WERI-Rb-1 (cell line): ENCODE measurements around the gene HIF3A.

Experiments
- DNase-seq: peaks from one replicate; pipeline ENCODE4 v3.0.0-alpha.2; 2020
- H3K27ac ChIP-seq: fragments of 250-450 bp; sonication (Bioruptor Pico); 2 replicates; pipeline ENCODE4 v1.5.1; 2020; ENCODE audit warnings: mild to moderate bottlenecking, moderate library complexity
- H3K27me3 ChIP-seq: fragments of 250-450 bp; sonication (Bioruptor Pico); 2 replicates; pipeline ENCODE4 v1.5.1; 2021; ENCODE audit warnings: mild to moderate bottlenecking, low read depth, moderate library complexity; ENCODE audit not compliant: insufficient read depth, severe bottlenecking
- H3K36me3 ChIP-seq: fragments of 250-450 bp; sonication (Bioruptor Pico); 2 replicates; pipeline ENCODE4 v1.5.1; 2020; ENCODE audit warnings: mild to moderate bottlenecking, moderate library complexity
- H3K4me3 ChIP-seq: 2 replicates; pipeline ENCODE4 v1.5.1; 2011; ENCODE audit warnings: low read depth, mild to moderate bottlenecking, control low read depth, low read length
- H3K9me3 ChIP-seq: fragments of 250-450 bp; sonication (Bioruptor Pico); 2 replicates; pipeline ENCODE4 v1.5.1; 2021; ENCODE audit warnings: mild to moderate bottlenecking, moderate library complexity; ENCODE audit not compliant: severe bottlenecking
- TF ChIP-seq, protein P1 (sequence below): IDR thresholded peaks from 2 replicates; pipeline ENCODE4 v1.5.1; 2011; ENCODE audit warnings: low read depth, mild to moderate bottlenecking, control low read depth, inconsistent platforms, low read length

Gene HIF3A

DNA sequence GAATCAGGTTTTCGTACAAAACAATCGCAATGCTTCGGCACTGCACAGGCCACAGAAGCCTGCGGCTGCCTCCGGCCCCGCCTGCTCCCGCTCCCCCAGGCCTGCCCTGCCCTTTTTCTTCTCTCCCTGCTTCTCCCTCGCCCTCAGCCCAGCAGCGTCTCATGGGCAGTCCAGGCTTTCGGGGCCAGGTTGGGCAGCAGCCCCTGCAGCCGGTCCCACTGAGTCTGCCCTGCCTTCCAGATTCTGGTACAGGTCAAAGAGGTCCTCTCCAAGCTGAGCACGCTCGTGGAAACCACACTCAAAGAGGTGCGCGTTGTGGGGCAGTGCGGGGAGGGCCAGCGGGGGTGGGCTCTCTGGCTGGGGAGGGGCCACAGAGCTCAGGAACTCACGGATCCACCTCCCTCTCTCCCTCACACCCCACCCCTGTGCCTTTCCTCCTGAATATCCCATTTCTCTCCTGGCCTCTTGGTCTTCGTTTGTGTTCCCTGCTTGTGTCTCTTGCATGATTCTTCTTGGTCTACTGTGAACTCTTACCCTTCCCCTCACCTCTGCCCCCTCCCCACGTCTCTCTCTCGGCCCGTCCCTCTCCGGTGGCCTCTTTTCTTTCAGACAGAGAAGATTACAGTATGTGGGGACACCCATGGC lies 86.5 kb downstream of the HIF3A start:
- peaks cover 86% of the 10 kb centered on the region for H3K36me3 ChIP-seq
- no peaks in the 10 kb centered on the region for H3K9me3 ChIP-seq
- H3K27me3 ChIP-seq = no peaks in the 10 kb centered on the region
- H3K27ac ChIP-seq = peak overlapping the region; percentile 89
- no peak overlapping the region for H3K4me3 ChIP-seq
- TF ChIP-seq, protein P1, sequence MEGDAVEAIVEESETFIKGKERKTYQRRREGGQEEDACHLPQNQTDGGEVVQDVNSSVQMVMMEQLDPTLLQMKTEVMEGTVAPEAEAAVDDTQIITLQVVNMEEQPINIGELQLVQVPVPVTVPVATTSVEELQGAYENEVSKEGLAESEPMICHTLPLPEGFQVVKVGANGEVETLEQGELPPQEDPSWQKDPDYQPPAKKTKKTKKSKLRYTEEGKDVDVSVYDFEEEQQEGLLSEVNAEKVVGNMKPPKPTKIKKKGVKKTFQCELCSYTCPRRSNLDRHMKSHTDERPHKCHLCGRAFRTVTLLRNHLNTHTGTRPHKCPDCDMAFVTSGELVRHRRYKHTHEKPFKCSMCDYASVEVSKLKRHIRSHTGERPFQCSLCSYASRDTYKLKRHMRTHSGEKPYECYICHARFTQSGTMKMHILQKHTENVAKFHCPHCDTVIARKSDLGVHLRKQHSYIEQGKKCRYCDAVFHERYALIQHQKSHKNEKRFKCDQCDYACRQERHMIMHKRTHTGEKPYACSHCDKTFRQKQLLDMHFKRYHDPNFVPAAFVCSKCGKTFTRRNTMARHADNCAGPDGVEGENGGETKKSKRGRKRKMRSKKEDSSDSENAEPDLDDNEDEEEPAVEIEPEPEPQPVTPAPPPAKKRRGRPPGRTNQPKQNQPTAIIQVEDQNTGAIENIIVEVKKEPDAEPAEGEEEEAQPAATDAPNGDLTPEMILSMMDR = no peak
- no peak for DNase-seq

GRCh38 chr19:46383846-46384245 lies 87.0 kb downstream of the HIF3A start:
- no peaks in the 10 kb centered on the region for H3K27me3 ChIP-seq
- DNase-seq = no peak
- H3K9me3 ChIP-seq = no peaks in the 10 kb centered on the region
- H3K27ac ChIP-seq = peak overlapping the region; percentile 89
- H3K36me3 ChIP-seq = peaks cover 88% of the 10 kb centered on the region
- H3K4me3 ChIP-seq = no peak overlapping the region
- TF ChIP-seq, protein P1 = no peak

- Histone ChIP-seq H3K9me3 (no peaks in the 10 kb centered on the region), H3K27me3 (no peaks in the 10 kb centered on the region), H3K36me3 (peaks cover 88% of the 10 kb centered on the region), H3K27ac (peak overlapping the region; percentile 89), H3K4me3 (no peak overlapping the region)
- TF ChIP-seq, protein P1 = no peak
- peak; percentile 92 for DNase-seq
Observed at GRCh38 chr19:46384396-46384795, 87.6 kb downstream of the HIF3A start.

DNA sequence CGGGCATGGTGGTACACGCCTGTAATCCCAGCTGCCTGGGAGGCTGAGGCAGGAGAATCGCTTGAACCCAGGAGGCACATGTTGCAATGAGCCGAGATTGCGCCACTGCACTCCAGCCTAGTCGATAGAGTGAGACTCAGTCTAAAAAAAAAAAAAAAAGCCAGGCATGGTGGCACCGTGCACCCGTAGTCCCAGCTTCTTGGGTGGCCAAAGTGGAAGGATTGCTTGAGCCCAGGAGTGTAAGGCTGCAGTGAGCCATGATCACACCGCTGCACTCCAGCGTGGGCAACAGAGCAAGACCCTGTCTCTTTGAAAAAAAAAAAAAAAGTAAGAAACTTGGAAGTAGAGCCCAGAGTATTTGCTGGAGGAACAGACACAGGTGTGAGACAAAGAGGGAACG lies 88.8 kb downstream of the HIF3A start:
- H3K27ac ChIP-seq = peak overlapping the region; percentile 89
- no peak for DNase-seq
- H3K36me3 ChIP-seq = peaks cover 94% of the 10 kb centered on the region
- no peaks in the 10 kb centered on the region for H3K27me3 ChIP-seq
- TF ChIP-seq, protein P1 = no peak
- H3K4me3 ChIP-seq = no peak overlapping the region
- no peaks in the 10 kb centered on the region for H3K9me3 ChIP-seq

DNA sequence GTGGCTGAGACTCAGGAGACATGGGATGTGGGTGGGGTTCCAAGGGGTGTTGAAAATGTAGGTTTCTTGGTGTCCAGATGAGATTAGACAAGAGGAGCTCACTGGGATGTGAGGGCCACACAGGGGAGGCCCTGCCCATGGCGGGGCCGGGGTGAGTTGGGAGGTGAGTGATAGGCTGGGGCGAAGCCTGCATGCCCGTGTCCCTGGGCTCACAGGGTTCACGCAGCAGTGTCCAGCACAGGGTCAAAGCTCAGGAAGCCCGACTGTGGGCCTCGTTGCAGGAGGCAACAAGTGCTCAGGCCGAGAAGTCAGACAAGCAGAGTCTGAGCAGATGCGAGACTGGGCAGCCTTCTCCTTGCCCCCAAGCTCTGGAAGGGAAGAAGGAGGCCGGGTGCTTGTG lies 89.3 kb downstream of the HIF3A start:
- TF ChIP-seq, protein P1 = no peak
- DNase-seq = no peak
- Histone ChIP-seq H3K36me3 (peaks cover 94% of the 10 kb centered on the region), H3K4me3 (no peak overlapping the region), H3K27ac (no peak overlapping the region; the same call in 1 of the 2 replicates), H3K9me3 (no peaks in the 10 kb centered on the region), H3K27me3 (no peaks in the 10 kb centered on the region)
